T-helper 2 cell (primary cell): Measurements from ENCODE around the gene TPO.

Experiments used
- DNase-seq, 5 experiments: peaks; one replicate each; pipeline versions ENCODE4 v3.0.0 to v3.0.0-alpha.2; 2012 to 2022

The TPO gene

GRCh38 chr2:1451422-1451821, 38.2 kb downstream of the TPO start:
- no peak for DNase-seq

- DNase-seq: no peak
Observed at GRCh38 chr2:1453561-1453960, 40.3 kb downstream of the TPO start.

- no peak for DNase-seq
Observed at GRCh38 chr2:1454346-1454745, 41.1 kb downstream of the TPO start.

DNA sequence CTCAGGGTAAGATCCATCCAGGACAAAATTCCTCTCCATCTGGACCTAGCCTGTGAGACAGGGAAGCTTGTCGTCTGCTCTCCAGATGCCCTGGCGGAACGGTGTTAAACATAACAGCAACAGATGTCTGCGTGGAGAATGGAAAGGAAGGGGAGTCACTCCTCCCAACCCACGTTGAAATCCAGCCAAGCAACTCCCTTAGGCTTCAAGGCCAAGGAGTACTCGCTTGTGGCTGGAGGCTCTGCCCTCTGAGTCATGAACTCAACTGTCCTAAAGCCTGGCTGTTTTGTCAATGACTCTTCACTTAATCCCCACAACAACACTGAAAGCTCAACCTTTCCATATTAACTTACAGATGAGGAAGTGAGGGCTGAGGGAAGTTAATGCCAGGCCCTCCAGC, 42.2 kb downstream of the TPO start:
- DNase-seq: no peak

- no peak for DNase-seq
Observed at GRCh38 chr2:1458432-1458831, 45.2 kb downstream of the TPO start.

GRCh38 chr2:1459727-1460126, 46.5 kb downstream of the TPO start:
- no peak for DNase-seq

DNA sequence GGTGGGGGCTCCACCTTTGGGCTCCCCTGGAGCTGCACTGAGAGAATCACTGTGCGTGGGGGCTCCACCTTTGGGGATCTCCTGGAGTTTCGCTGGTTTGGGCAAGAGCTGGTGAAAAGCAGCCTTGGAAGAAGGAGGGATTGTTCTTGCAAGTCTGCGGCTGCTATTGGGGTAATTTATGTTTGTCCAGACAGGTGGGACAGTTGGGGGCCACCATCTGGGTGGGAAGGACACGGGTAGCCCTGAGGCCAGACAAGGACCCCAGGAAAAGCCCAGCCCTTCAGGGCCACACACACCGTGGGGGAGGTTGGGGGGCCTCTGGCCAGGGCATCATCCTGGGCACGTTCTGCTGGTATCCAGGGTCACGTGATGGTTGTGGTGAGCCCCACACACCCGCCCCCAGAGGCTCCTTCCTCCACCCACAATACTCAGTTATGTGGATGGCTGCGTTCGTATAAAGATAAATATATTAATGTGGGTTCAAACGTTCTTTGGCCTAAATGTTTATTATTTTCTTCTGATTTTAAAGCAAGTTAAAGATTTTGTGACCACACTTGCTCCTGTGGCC, 47.7 kb downstream of the TPO start:
- no peak for DNase-seq

DNA sequence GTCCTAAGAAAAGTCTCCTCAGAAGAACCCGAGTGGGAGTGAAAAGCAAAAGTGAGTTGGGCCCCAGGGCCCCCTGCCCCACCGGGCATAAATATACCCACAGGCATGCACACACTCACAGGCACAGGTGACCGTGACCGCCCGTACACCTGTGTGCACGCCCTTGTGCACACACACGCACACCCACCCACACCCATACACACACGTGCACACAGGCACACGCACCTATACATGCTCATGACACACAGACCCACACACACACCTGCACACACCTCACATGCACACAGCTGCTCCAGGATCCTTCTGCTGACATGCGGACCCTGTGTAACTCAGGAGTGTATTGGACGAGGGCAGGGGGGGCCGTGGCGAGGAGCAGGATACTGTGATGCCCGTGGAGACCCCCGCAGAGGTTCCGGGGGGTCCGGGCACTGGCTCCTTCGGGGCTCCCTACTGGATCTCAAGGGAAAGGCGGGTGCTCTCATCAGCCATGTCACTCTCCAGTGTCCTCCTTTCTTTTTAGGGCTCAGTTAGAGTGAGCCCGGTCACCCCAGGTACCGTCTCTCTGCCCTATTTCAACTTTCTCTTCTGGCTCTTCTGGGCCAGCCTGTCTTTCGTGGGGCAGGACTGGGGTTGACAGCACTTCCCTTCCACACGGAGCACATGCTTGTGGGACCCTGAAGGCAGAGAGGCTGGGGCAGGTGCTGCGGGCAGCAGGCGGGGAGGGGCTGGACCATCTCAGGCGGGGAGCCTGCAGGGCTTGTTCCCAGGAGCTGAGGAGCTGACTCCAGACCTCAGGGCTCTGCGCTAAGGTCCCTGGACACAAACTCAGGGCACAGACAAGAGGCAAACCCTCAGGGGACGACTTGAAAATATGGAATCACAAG, 48.5 kb downstream of the TPO start:
- DNase-seq: no peak

- DNase-seq: no peak
Observed at GRCh38 chr2:1462994-1463393, 49.7 kb downstream of the TPO start.

GRCh38 chr2:1472350-1472749, 59.1 kb downstream of the TPO start:
- no peak for DNase-seq

- DNase-seq: no peak
Observed at GRCh38 chr2:1476617-1477195, 63.4 kb downstream of the TPO start.

DNA sequence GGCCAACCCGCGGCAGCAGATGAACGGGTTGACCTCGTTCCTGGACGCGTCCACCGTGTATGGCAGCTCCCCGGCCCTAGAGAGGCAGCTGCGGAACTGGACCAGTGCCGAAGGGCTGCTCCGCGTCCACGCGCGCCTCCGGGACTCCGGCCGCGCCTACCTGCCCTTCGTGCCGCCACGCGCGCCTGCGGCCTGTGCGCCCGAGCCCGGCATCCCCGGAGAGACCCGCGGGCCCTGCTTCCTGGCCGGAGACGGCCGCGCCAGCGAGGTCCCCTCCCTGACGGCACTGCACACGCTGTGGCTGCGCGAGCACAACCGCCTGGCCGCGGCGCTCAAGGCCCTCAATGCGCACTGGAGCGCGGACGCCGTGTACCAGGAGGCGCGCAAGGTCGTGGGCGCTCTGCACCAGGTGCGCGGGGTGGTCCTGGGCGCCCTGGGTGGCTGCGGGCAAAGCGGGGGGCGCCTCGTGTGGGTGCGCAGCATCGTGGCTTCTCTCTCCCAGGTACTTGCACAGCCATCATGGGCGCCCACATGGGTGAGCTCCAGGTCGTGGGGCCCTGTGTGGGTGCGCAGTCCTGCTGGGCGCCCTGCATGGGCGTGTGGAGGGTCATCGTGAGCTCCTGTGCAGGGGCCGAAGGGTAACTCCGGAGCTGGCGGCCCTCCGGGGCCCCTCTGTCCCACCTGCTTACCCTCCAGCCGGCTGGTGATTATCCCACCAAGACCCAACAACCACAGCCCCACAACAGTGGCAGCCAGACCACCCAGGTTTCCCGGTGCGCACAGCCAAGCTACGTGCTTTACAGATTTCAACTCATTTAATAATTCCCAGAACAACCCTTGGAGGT, 64.2 kb downstream of the TPO start:
- no peak for DNase-seq

- no peak for DNase-seq
Observed at GRCh38 chr2:1478311-1479305, 65.3 kb downstream of the TPO start.

DNA sequence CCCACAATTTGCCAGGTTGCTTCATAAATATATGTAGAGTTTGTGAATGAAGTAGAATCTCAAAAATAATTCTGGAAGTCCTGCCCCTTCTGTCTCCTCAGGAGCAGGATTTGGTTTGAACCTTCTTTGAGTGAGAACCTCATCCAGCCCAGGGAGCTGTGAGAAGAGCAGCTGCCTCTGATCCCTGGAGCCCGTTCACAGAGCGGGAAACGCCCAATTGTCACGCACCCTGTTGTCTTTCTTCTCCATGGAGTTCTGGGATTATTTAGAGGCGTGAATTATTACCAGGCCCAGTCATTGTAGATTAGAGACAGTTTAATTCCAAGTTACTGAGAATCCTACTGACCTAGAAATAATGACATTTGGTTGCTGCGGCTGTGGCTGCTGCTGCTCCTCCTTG, 66.1 kb downstream of the TPO start:
- no peak for DNase-seq

GRCh38 chr2:1480671-1481076, 67.4 kb downstream of the TPO start:
- DNase-seq: peak in 1 of 5 experiments; percentile 21

GRCh38 chr2:1481406-1482252, 68.4 kb downstream of the TPO start:
- DNase-seq: no peak

DNA sequence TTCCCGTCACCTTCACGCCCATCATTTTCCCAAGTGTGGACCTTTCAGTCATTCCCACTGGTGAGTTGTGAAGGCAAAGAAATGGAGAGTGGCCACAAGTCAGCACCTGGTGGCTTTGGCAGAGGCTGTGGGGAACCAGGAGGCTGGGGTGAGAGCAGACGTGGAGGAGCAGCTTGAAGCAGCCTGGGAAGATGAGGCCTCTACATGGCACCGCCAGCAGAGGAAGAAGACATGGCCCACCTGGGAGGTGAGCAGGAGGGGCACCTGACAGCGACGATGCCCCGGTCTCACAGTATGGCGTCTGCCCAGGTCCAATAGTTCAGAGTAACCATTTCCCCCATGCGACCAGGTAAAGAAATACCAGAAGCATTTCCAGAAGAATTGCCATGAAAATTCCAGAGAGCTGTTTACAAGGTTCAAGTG, 69.0 kb downstream of the TPO start:
- no peak for DNase-seq

GRCh38 chr2:1482981-1483380, 69.7 kb downstream of the TPO start:
- no peak for DNase-seq

- DNase-seq: no peak
Observed at GRCh38 chr2:1483551-1483950, 70.3 kb downstream of the TPO start.

GRCh38 chr2:1484131-1484884, 71.0 kb downstream of the TPO start:
- DNase-seq: no peak
